HepG2 (cell line): ENCODE measurements around the gene TAF12. TPM values are rescaled to one million over a fixed set of nuclear protein-coding genes. Genes with fewer than 3 reads are reported as not detected.

Source experiments
- ATAC-seq: fragments of 200-7000 bp; cut with Tn5 transposase; 3 replicates; pipeline ENCODE4 v1.9.1; 2020; ENCODE audit warnings: mild to moderate bottlenecking, moderate library complexity
- BruUV-seq: library from RNA; stranded (reverse); fragments of 400-500 nt; replicated peaks from 2 replicates; lab custom pipeline; 2021; lab: Mats Ljungman, UMichigan
- CTCF ChIA-PET: fragments of 300-600 bp; formaldehyde crosslinking; extraction: SDS; loops from one replicate; lab custom pipeline; 2021; ENCODE audit warnings: low total read pairs, inconsistent platforms, low intra/inter-chr PET ratio; lab: Yijun Ruan, JAX
- POLR2A ChIA-PET: fragments of 350-600 bp; sonication (Branson Sonifier 250); formaldehyde crosslinking; loops from one replicate; lab custom pipeline; 2020; ENCODE audit warnings: antibody characterized with exemption, inconsistent platforms; lab: Yijun Ruan, JAX
- DNase-seq: peaks from one replicate; pipeline ENCODE4 v3.0.0-alpha.2; 2015; ENCODE audit warnings: low spot score
- FAIRE-seq: peaks from 3 replicates; lab custom pipeline; 2011; peaks lifted over from hg19 to GRCh38; lab: Jason Lieb, UNC
- H2AFZ ChIP-seq: one replicate; pipeline ENCODE4 v1.6.1; 2011; ENCODE audit warnings: low read length, inconsistent platforms
- H3K27ac ChIP-seq: fragments of 300-600 bp; 3 replicates; pipeline ENCODE4 v1.8.0; 2011; ENCODE audit warnings: mixed run types, mild to moderate bottlenecking, mixed read lengths, low read length, inconsistent platforms; ENCODE audit not compliant: insufficient read depth; ENCODE audit errors: extremely low read length
- H3K27me3 ChIP-seq, 2 experiments: fragments of 200-600 bp in 1 of 2; 2 replicates in 1 of 2; 3 replicates in 1 of 2; pipeline versions ENCODE4 v1.6.0 to v1.8.0; 2011; ENCODE audit warnings: low read length in 2 of 2, mild to moderate bottlenecking in 2 of 2, moderate library complexity in 2 of 2, inconsistent platforms in 1 of 2; ENCODE audit not compliant: insufficient read depth in 2 of 2, control insufficient read depth in 1 of 2
- H3K36me3 ChIP-seq, 2 experiments: fragments of 200-600 bp in 1 of 2; replicated peaks in 1 of 2; 2 replicates in 1 of 2; 3 replicates in 1 of 2; pipeline versions ENCODE4 v1.5.1 to v1.8.0; 2011; ENCODE audit warnings: low read length in 2 of 2, inconsistent platforms in 1 of 2; ENCODE audit not compliant: insufficient read depth in 2 of 2, control insufficient read depth in 1 of 2
- H3K4me1 ChIP-seq: 2 replicates; pipeline ENCODE4 v1.5.1; 2012; ENCODE audit warnings: low read length, inconsistent platforms; ENCODE audit not compliant: insufficient read depth
- H3K4me2 ChIP-seq: 2 replicates; pipeline ENCODE4 v1.6.0; 2011; ENCODE audit warnings: low read depth, low read length, inconsistent platforms
- H3K4me3 ChIP-seq, 3 experiments: fragments of 200-600 bp in 1 of 3; sonication (generic), shearing (Covaris generic) in 1 of 3; replicated peaks in 1 of 3; 2 replicates each; pipeline ENCODE4 v1.5.1; 2011 to 2016; ENCODE audit warnings: low read length in 3 of 3, inconsistent platforms in 2 of 3, low read depth in 2 of 3, mild to moderate bottlenecking in 2 of 3, control low read depth in 1 of 3, mixed read lengths in 1 of 3; ENCODE audit not compliant: insufficient read depth in 1 of 3
- H3K79me2 ChIP-seq: one replicate; pipeline ENCODE4 v1.6.1; 2011; ENCODE audit warnings: low read length, inconsistent platforms; ENCODE audit not compliant: insufficient read depth
- H3K9ac ChIP-seq: 2 replicates; pipeline ENCODE4 v1.6.0; 2011; ENCODE audit warnings: mild to moderate bottlenecking, low read depth, low read length, inconsistent platforms; ENCODE audit not compliant: insufficient read depth
- H3K9me3 ChIP-seq: 2 replicates; pipeline ENCODE4 v1.5.1; 2012; ENCODE audit warnings: mild to moderate bottlenecking, low read length
- H4K20me1 ChIP-seq: 2 replicates; pipeline ENCODE4 v1.6.0; 2011; ENCODE audit warnings: inconsistent platforms, mild to moderate bottlenecking, low read length, moderate library complexity; ENCODE audit not compliant: insufficient read depth
- BRD4 ChIP-seq: sonication (generic); formaldehyde crosslinking; IDR thresholded peaks from 2 replicates; pipeline ENCODE4 v1.4.0; 2020; ENCODE audit warnings: missing genetic modification reagents
- ELF1 ChIP-seq: sonication (generic); formaldehyde crosslinking; IDR thresholded peaks from 2 replicates; pipeline ENCODE4 v1.4.0; 2020; ENCODE audit warnings: missing genetic modification reagents
- MTA3 ChIP-seq: sonication (generic); formaldehyde crosslinking; IDR thresholded peaks from 2 replicates; pipeline ENCODE4 v1.4.0; 2020; ENCODE audit warnings: missing genetic modification reagents
- MYC ChIP-seq: sonication (generic); formaldehyde crosslinking; IDR thresholded peaks from 2 replicates; pipeline ENCODE4 v1.9.0; 2021; ENCODE audit warnings: missing genetic modification reagents, borderline replicate concordance
- NFKBIZ ChIP-seq: IDR thresholded peaks from 2 replicates; pipeline ENCODE4 v1.6.1; 2018; ENCODE audit warnings: missing genetic modification reagents, missing compliant biosample characterization
- RBAK ChIP-seq: sonication (generic); formaldehyde crosslinking; IDR thresholded peaks from 2 replicates; pipeline ENCODE4 v1.5.1; 2020; ENCODE audit warnings: mild to moderate bottlenecking, missing genetic modification reagents
- RNF2 ChIP-seq: fragments of 450-650 bp; conservative IDR thresholded peaks from 2 replicates; pipeline ENCODE4 v1.6.1; 2016; ENCODE audit warnings: low read depth
- ZBTB7A ChIP-seq: sonication (generic); formaldehyde crosslinking; IDR thresholded peaks from 2 replicates; pipeline ENCODE4 v1.8.0; 2022; ENCODE audit warnings: mild to moderate bottlenecking, missing genetic modification reagents
- ZNF3 ChIP-seq: IDR thresholded peaks from 2 replicates; pipeline ENCODE4 v1.7.0; 2017; ENCODE audit warnings: inconsistent platforms
- ZNF354B ChIP-seq: sonication (generic); formaldehyde crosslinking; IDR thresholded peaks from 2 replicates; pipeline ENCODE4 v1.8.0; 2022; ENCODE audit warnings: mild to moderate bottlenecking, missing genetic modification reagents
- ZNF530 ChIP-seq: sonication (generic); formaldehyde crosslinking; IDR thresholded peaks from 2 replicates; pipeline ENCODE4 v1.5.0; 2020; ENCODE audit warnings: low read depth, mild to moderate bottlenecking, missing genetic modification reagents
- ZNF567 ChIP-seq: sonication (generic); formaldehyde crosslinking; IDR thresholded peaks from 2 replicates; pipeline ENCODE4 v1.8.1; 2023; ENCODE audit warnings: mild to moderate bottlenecking, missing genetic modification reagents, borderline replicate concordance
- ZSCAN21 ChIP-seq: sonication (generic); formaldehyde crosslinking; IDR thresholded peaks from 2 replicates; pipeline ENCODE4 v1.8.0; 2022; ENCODE audit warnings: mild to moderate bottlenecking, missing genetic modification reagents, moderate library complexity, borderline replicate concordance
- ZSCAN25 ChIP-seq: sonication (generic); formaldehyde crosslinking; IDR thresholded peaks from 2 replicates; pipeline ENCODE4 v1.8.0; 2022; ENCODE audit warnings: mild to moderate bottlenecking, missing genetic modification reagents
- WGBS: methylation state at CpG from one replicate; pipeline ENCODE4 v1.1.6; 2017; ENCODE audit warnings: low lambda C conversion rate; 5-methylcytosine and 5-hydroxymethylcytosine counted together
- in situ Hi-C: cut with HindIII; loops from 2 replicates; pipeline ENCODE4 v1.10.0; 2017; ENCODE audit warnings: low pct_unique_long_range_greater_than_20kb; ENCODE audit not compliant: extremely low pct_ligation_motif_present
- intact Hi-C: fragments of 100-400 bp; cut with micrococcal nuclease; formaldehyde crosslinking; loops from one replicate; pipeline ENCODE4 v1.10.0; 2022; ENCODE audit not compliant: unreplicated experiment
- polyA plus RNA-seq, 8 experiments: library from polyadenylated mRNA; depleted of rRNA in 3 of 8; stranded (reverse) in 7 of 8; unstranded in 1 of 8; fragments of >200 nt; fragmentation: Illumina TruSeq in 4 of 8; extraction: Trizol in 4 of 8; gene quantifications; 2 replicates each; pipeline versions ENCODE4 v1.2.1 to v1.2.3, GENCODE V29; 2011 to 2016; ENCODE audit warnings: low read depth in 4 of 8, missing spikeins in 1 of 8, mixed read lengths in 1 of 8; ENCODE audit not compliant: insufficient read depth in 1 of 8
- total RNA-seq, 5 experiments: library from RNA; depleted of rRNA; stranded (reverse); fragments of >200 nt; fragmentation: Illumina TruSeq; extraction: Trizol; gene quantifications; 2 replicates each; pipeline ENCODE4 v1.2.3, GENCODE V29; 2016; ENCODE audit warnings: low read depth in 1 of 5
- TF ChIP-seq, protein P1 (sequence below): sonication (generic); formaldehyde crosslinking; IDR thresholded peaks from 2 replicates; pipeline ENCODE4 v1.4.0; 2020; ENCODE audit warnings: missing genetic modification reagents
- TF ChIP-seq, protein P2 (sequence below): sonication (generic); formaldehyde crosslinking; IDR thresholded peaks from 2 replicates; pipeline ENCODE4 v1.5.1; 2020; ENCODE audit warnings: missing genetic modification reagents, mild to moderate bottlenecking, borderline replicate concordance
- TF ChIP-seq, protein P3 (sequence below): sonication (generic); formaldehyde crosslinking; IDR thresholded peaks from 2 replicates; pipeline ENCODE4 v1.4.0; 2020; ENCODE audit warnings: missing genetic modification reagents
- TF ChIP-seq, protein P4 (sequence below): IDR thresholded peaks from 2 replicates; pipeline ENCODE4 v1.6.1; 2016; ENCODE audit warnings: low read depth

Gene TAF12
- total and polyA plus RNA-seq, 2 of the 13 experiments (the other 11 are each of a cell fraction or from before 2014, with no cell fraction given): 16.3 to 17.1 TPM

DNA sequence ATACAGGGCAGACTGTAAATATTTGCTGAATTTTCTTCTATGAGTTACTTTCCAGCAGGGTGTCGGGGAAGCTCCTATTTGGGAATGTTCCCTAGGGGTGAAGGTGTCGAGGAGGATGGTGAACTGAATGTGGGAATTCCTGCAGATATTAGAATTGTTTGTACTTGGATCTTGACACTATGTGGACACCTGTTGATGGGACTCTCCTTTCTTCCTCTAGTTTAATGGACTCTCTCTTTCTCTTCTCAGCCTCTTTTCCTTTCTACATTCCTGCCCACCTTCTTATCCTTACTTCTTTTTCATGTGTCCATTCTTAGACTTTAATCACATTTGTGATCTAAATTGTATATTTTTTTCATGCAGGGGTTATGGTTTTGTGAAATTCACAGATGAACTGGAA, 75.9 kb downstream of the TAF12 start:
- ATAC-seq (no peak), DNase-seq (no peak), FAIRE-seq (no peak)
- 100% methylated on average over 2 of the region's 2 CpGs for WGBS
- peaks cover 13 to 54% of the 10 kb centered on the region in 2 experiments; a peak in 4 of 5 replicates for H3K36me3 ChIP-seq
- H3K27me3 ChIP-seq: no peaks in the 10 kb centered on the region
- H3K4me3 ChIP-seq: no peak overlapping the region
- no peak overlapping the region for H3K9ac ChIP-seq
- in situ Hi-C loops: no loop called here
- no peaks in the 10 kb centered on the region for H3K4me1 ChIP-seq
- H2AFZ ChIP-seq: no peak overlapping the region
- no peaks in the 10 kb centered on the region for H3K79me2 ChIP-seq
- H3K27ac ChIP-seq: no peak overlapping the region
- no peak for TF ChIP-seq ELF1 (CRISPR knock-in tag)
- TF ChIP-seq, protein P1, sequence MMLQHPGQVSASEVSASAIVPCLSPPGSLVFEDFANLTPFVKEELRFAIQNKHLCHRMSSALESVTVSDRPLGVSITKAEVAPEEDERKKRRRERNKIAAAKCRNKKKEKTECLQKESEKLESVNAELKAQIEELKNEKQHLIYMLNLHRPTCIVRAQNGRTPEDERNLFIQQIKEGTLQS (CRISPR knock-in tag): no peak
- no peak for TF ChIP-seq ZNF354B
- TF ChIP-seq, protein P2, sequence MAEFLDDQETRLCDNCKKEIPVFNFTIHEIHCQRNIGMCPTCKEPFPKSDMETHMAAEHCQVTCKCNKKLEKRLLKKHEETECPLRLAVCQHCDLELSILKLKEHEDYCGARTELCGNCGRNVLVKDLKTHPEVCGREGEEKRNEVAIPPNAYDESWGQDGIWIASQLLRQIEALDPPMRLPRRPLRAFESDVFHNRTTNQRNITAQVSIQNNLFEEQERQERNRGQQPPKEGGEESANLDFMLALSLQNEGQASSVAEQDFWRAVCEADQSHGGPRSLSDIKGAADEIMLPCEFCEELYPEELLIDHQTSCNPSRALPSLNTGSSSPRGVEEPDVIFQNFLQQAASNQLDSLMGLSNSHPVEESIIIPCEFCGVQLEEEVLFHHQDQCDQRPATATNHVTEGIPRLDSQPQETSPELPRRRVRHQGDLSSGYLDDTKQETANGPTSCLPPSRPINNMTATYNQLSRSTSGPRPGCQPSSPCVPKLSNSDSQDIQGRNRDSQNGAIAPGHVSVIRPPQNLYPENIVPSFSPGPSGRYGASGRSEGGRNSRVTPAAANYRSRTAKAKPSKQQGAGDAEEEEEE (CRISPR knock-in tag): no peak
- TF ChIP-seq MYC: no peak
- TF ChIP-seq ZSCAN21 (CRISPR knock-in tag): no peak
- TF ChIP-seq MTA3 (CRISPR knock-in tag): no peak
- no peak for TF ChIP-seq BRD4 (CRISPR knock-in tag)
- TF ChIP-seq ZNF3: no peak
- TF ChIP-seq, protein P3, sequence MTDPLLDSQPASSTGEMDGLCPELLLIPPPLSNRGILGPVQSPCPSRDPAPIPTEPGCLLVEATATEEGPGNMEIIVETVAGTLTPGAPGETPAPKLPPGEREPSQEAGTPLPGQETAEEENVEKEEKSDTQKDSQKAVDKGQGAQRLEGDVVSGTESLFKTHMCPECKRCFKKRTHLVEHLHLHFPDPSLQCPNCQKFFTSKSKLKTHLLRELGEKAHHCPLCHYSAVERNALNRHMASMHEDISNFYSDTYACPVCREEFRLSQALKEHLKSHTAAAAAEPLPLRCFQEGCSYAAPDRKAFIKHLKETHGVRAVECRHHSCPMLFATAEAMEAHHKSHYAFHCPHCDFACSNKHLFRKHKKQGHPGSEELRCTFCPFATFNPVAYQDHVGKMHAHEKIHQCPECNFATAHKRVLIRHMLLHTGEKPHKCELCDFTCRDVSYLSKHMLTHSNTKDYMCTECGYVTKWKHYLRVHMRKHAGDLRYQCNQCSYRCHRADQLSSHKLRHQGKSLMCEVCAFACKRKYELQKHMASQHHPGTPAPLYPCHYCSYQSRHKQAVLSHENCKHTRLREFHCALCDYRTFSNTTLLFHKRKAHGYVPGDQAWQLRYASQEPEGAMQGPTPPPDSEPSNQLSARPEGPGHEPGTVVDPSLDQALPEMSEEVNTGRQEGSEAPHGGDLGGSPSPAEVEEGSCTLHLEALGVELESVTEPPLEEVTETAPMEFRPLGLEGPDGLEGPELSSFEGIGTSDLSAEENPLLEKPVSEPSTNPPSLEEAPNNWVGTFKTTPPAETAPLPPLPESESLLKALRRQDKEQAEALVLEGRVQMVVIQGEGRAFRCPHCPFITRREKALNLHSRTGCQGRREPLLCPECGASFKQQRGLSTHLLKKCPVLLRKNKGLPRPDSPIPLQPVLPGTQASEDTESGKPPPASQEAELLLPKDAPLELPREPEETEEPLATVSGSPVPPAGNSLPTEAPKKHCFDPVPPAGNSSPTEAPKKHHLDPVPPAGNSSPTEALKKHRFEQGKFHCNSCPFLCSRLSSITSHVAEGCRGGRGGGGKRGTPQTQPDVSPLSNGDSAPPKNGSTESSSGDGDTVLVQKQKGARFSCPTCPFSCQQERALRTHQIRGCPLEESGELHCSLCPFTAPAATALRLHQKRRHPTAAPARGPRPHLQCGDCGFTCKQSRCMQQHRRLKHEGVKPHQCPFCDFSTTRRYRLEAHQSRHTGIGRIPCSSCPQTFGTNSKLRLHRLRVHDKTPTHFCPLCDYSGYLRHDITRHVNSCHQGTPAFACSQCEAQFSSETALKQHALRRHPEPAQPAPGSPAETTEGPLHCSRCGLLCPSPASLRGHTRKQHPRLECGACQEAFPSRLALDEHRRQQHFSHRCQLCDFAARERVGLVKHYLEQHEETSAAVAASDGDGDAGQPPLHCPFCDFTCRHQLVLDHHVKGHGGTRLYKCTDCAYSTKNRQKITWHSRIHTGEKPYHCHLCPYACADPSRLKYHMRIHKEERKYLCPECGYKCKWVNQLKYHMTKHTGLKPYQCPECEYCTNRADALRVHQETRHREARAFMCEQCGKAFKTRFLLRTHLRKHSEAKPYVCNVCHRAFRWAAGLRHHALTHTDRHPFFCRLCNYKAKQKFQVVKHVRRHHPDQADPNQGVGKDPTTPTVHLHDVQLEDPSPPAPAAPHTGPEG: no peak
- no peak for TF ChIP-seq NFKBIZ (CRISPR knock-in tag)
- TF ChIP-seq, protein P4, sequence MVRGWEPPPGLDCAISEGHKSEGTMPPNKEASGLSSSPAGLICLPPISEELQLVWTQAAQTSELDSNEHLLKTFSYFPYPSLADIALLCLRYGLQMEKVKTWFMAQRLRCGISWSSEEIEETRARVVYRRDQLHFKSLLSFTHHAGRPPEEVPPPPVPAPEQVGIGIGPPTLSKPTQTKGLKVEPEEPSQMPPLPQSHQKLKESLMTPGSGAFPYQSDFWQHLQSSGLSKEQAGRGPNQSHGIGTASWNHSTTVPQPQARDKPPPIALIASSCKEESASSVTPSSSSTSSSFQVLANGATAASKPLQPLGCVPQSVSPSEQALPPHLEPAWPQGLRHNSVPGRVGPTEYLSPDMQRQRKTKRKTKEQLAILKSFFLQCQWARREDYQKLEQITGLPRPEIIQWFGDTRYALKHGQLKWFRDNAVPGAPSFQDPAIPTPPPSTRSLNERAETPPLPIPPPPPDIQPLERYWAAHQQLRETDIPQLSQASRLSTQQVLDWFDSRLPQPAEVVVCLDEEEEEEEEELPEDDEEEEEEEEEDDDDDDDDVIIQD (CRISPR knock-in tag): no peak
- no peak for TF ChIP-seq ZNF567
- no peak for TF ChIP-seq RBAK
- TF ChIP-seq ZSCAN25 (CRISPR knock-in tag): no peak
- TF ChIP-seq ZBTB7A: no peak
- no peak for TF ChIP-seq RNF2
- no peak for TF ChIP-seq ZNF530 (CRISPR knock-in tag)
- no peak overlapping the region for H3K4me2 ChIP-seq
- CTCF ChIA-PET: no interaction called here
- BruUV-seq: no TSS peak
- H3K9me3 ChIP-seq: no peaks in the 10 kb centered on the region
- intact Hi-C loops: no loop called here
- POLR2A ChIA-PET: interaction anchor here (1.0 kb wide), 1 partner anchor 14 kb away, joined by 3 read pairs; no protein-coding TSS in a partner anchor
- no peaks in the 10 kb centered on the region for H4K20me1 ChIP-seq
